Measurements from ENCODE around the gene CARF. TPM values are rescaled to one million over a fixed set of nuclear protein-coding genes. Genes with fewer than 3 reads are reported as not detected.
"Not testable (repeated sequence)": the region's sequence is repeated elsewhere in the genome, so short reads cannot be mapped to it uniquely, and the experiment has no call there.

CARF gene
- polyA plus RNA-seq, 1 donor, result 8.1 TPM

DNA sequence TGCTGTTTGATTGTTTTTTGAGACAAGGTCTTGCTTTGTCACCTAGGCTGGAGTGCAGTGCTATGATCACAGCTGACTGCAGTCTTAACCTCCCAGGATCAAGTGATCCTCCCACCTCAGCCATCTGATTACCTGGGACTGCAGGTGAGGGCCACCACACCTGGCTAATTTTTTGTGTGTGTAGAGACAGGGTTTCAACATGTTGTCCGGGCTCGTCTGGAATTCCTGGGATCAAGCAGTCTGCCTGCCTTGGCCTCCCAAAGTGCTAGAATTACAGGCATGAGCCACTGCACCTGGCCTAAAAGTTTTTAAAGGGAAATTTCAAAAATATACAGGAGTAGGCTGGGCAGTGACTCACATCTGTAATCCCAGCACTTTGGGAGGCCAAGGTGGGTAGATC, 22.4 kb downstream of the CARF start:
- DNase-seq, result no peak

DNA sequence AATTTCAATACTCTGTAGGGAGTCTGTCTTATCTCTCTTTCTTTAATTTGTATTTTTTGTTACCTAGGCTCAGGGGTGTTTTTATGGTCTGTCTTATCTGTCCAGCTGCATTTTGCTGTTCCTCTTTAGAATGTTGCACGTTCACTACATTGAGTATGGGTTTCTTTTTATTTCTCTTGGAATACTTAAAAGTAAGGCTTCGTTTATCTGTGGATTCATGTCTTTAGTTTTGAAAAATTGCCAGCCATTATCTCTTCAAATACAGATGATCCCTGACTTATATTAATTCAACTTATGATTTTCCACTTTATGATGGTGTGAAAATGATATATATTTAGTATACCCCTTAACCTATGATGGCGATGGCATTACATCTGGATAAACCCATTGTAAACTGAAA, 26.9 kb downstream of the CARF start:
- no peak for DNase-seq

DNA sequence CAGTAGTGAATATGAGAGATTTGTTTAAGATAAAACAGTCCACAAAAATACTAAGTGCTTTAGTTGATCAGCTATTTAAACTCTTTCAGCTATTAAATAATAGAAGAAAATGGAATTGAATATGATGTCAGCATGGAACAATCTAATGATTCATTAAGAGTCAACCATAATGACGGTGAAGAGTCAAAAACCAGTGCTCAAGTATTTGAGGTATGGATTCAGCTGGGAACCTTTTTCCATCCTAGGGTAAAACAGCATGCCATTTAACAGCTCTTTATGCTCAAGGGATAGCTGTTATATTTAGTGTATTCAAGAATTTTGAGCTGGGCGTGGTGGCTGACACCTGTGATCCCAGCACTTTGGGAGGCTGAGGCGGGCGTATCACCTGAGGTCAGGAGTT, 29.7 kb downstream of the CARF start:
- no peak for DNase-seq

DNA sequence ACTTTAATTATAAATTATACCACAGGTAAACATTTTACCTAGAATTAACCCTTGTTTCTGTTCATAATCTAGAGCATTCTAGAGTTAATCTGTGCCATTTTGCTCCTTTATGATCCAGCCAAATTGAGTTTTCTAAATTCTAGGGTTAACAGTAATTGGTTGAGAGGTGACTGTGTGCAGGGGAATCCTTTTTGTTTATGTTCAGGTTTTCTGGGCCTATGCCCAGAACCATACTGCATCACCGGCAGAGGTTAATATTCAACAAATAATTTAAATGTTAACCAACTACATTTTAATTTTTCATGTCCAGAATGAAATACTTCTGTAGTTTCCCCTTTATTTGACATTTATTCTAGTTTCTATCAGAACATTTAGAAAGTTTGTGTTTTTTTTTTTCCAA, 32.3 kb downstream of the CARF start:
- no peak for DNase-seq

DNA sequence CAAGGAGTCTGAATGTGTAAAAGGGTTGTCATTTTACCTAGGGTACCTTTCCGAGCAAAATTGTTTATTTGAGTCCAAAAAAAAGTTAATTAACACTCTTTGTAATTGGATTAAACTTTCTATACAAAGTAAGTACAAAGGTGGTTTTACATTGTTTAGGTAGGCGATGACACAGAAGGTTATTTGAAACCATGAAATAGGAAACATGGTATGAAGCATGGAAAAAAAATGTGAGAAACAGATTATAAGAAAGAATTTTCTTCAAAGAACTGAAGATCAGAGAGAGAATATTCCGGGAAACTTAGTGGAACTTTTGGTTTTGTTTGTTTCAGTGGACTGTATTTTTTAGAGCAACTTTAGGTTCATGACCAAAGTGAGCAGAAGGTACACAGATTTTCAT, 32.7 kb downstream of the CARF start:
- DNase-seq, result no peak

DNA sequence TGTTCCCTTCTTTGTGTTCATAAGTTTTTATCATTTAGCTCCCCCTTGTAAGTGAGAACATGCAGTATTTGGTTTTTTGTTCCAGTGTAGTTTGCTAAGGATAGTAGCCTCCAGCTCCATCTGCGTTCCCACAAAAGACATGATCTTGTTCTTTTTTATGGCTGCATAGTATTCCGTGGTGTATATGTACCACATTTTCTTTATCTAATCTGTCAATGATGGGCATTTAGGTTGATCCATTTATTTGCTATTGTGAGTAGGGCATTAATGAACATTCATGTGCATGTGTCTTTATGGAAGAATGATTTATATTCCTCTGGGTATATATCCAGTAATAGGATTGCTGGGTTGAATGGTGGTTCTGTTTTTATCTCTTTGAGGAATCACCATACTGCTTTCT, 33.4 kb downstream of the CARF start:
- no peak for DNase-seq

DNA sequence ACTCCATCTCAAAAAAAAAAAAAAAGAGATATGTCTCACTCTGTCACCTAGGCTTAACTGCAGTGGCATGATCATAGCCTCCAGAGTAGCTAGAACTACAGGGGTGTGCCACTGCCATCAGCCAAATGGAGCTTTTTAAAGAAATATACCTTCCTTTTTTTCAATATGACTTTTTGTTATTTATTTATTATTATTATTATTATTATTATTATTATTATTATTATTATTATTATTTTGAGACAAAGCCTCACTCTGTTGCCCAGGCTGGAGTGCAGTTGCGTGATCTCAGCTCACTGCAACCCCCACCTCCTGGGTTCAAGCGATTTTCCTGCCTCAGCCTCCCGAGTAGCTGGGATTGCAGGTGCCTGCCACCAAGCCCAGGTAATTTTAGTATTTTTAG, 37.3 kb downstream of the CARF start:
- DNase-seq, result not testable (repeated sequence)

DNA sequence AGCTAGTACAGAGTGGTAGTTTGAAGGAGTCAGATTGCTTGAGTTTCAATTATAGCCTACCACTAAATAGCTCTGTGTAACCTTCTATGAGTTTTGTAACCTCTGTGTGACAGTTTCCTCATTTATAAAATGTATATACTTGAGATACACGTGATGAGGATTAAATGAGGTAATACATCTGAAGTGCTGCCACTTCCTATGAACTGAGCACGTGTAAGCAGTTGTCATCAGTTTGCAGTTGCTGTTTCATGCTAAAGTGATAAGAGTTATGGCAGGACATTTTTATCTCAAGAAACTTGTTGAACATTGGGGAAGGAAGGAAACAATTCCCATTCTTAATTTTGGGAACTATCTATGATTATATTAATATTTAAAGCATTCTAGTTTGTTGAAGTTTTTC, 38.5 kb downstream of the CARF start:
- DNase-seq, result no peak

DNA sequence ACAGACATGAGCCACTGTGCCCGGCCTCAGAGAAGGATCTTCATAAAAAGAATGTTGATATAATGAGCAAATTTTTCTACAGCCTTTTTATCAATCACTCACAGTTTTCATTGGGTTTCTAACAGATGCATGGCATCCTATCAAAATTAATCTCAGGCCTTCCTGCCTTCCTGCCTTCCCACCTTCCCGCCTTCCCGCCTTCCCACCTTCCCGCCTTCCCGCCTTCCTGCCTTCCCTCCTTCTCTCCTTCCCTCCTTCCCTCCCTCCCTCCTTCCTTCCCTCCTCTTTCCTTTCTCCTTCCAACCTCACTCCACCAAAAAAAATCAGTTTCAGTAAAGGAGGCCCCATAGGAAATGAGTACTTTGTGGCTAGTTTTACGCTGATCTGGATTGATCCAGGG, 48.4 kb downstream of the CARF start:
- DNase-seq, result no peak

DNA sequence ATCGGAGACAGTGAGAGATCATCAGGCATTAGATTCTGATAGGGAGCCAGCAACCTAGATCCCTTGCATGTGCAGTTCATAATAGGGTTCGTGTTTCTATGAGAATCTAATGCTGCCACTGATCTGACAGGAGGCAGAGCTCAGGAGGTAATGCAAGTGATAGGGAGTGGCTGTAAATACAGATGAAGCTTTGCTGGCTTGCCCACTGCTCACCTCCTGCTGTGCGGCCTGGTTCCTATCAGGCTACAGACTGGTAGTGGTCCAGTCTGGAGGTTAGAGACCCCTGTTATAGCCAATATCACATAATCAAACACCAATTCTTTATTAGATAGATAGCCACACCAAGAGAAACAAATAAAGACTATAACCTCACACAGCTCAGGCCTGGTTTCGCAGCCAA, 51.6 kb downstream of the CARF start:
- no peak for DNase-seq

DNA sequence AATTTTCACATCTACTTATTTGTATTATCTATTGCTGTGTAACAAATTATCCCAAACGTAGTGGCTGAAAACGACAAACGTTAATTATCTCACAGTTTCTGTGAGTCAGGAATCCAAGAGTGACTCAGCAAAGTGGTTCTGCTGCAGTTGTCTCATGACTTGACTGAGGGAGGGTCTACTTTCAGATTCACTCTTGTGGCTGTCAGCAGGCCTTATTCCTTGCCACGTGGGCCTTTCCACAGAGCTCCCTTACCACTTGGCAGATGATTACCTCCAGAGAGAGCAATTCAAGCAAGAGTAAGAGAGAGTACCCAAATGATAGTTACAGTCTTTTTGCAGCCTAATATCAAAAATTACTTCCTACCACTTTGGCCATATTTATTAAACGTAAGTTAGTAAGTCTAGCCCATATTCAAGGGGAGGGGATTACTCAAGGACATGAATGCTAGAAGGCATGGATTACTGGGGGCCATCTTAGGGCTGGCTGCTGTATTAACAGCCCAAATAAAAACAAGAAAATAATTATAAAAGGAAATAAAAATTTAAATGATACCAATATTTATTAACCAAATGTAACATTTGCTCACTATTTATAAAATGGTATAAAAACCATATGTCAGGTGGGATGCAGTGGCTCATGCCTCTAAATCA, 53.9 kb downstream of the CARF start:
- peak; percentile 0 for DNase-seq

DNA sequence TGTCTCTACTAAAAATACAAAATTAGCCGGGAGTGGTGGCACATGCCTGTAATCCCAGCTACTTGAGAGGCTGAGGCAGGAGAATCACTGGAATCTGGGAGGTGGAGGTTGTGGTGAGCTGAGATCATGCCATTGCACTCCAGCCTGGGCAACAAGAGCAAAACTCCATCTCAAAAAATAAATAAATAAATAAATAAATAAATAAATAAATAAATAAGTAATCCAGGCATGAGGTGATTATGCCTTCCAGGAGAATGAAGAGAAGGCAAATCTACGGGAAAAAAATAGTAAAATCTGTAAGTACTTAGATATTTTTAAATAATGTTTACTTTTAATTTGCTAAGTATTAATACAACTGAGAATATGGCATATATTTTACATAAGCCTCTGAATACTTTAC, 57.3 kb downstream of the CARF start:
- not testable (repeated sequence) for DNase-seq

DNA sequence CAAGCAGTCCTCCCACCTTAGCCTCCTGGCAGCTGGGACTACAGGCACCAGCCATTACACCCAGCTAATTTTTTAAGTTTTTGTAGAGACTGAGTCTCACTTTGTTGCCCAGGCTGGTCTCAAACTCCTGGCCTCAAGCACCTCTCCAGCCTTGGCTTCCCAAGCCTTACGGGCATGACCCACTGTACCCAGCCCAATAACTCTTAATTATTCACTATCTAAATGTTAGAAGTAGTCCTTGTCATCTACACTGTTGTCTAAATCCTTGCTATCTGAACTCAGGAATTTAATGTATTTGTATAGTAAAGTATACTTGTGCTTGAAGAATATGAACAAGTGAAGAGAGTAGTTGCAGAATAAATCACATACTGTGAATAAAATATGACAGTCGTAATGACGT, 64.7 kb downstream of the CARF start:
- no peak for DNase-seq

DNA sequence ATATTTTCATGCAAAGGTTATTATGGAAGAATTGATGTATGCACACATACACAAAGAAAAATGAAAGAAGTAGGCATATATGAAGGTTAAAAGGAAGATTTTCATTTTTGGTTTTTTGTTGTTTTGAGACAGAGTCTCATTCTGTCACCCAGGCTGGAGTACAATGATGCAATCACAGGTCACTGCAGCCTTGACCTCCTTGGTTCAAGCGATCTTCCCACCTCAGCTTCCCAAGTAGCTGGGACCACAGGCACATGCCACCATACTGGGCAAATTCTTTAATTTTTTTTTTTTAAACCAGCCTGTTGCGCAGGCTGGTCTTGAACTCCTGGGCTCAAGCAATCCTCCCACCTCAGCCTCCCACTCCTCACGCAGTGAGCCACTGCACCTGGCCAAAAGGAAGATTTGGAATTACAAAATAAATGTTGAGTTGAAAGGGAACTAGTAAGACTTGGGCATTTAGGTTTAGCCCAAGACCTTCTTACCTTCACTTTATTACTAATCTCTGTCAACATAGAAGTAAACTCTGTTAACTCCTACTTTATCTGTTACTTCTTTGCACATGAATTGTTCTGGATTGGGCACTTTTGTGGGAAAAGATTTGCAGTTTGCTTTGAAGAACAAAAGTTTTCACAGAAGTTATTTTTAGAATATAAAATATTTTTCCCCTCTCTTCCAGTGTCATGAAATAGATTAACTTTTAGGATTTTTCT, 70.9 kb downstream of the CARF start:
- DNase-seq, result no peak

DNA sequence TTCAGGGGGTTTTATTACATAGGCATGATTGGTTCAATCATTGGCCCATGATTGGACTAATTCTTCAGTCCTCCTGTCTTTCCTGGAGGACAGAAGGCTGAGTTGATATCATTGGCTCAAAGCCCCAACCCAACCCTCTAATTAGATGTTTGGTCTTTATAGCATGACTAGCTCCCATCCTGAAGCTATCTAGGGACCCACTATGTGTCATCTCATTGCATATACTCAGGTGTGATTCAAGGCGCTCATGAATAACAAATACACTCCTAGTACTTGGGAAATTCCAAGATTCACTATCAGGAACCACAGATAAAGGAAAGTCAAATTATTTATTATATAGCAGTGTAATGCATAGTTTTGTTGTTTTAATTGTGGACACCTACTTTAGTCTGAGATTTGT, 77.7 kb downstream of the CARF start:
- DNase-seq, result no peak

DNA sequence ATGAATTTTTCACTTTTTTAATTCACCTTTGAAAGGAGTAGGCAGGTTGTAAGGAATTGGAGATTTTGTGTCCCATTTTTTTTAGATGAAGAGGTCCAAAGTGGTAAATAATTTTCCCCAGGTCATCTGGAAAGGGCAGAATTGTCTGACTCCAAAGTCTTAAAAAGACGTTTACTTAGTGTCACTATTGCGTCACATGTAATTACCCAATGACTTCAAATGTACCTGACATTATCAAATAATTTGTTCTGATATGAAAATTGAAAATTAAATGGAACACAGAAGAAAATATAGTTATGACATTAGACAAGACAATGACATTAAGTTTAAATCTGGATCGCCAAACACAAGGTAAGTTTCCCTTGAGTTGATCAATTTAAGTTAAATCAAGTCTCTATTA, 78.4 kb downstream of the CARF start:
- DNase-seq, result no peak

DNA sequence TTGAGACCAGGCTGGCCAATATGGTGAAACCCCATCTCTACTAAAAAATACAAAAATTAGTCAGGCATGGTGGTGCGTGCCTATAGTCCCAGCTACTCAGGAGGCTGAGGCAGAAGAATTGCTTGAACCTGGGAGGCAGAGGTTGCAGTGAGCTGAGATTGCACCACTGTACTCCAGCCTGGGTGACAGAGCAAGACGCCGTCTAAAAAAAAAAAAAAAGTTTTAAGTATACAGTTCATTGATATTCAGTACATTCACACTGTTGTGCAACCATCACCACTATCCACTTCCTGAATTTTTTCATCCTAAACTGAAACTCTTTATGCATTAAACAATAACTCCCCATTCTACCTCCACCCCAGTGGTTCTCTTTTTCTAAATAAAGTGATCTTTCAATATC, 85.0 kb downstream of the CARF start:
- DNase-seq, result not testable (repeated sequence)

DNA sequence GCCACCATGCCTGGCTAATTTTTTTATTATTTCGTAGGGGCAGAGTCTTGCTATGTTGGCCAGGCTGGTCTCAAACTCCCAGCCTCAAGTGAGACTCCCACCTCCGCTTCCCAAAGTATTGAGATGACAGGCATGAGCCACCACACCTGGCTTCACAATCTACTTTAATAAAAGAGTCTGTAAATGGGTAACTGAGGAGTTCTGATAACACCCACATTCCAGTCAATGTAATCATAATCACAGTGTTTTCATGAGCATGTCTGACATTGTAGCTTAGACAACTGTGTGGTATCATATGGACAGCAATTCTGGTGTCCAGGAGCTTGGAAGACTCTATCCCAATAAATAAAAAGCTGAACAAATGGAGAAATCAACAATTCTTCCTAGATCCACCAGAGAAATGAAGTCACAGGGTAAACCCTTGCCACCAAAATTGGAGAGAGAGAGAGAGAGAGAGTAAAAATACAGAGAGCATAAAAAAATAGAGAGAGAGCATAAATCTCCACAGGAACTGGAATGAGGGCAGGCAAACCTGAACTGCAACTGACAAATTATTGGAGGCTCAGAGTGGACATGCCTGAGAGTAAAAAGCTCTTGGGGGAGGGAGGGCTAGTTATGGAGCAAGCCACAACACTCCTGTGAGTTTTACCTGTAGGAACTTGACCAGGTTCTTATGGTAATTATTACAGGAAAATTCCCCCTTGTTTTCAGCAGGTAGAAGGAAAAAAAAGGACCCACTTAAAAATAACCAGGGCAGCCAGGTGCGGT, 90.2 kb downstream of the CARF start:
- no peak for DNase-seq

DNA sequence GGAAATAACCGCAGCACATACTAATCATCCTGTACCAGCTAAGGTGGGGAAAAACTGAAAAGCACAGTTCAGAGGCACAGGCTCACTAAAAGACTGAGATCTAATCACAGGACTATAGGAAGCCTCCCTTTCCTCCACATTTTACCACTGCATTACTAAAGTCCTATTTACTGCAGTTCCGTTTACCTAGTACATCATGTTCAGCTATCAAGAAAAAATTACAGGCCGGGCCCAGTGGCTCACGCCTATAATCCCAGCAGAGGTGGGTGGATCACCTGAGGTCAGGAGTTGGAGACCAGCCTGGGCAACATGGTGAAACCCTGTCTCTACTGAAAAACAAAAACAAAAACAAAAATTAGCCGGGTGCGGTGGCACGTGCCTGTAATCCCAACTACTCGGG, 91.6 kb downstream of the CARF start:
- no peak for DNase-seq

DNA sequence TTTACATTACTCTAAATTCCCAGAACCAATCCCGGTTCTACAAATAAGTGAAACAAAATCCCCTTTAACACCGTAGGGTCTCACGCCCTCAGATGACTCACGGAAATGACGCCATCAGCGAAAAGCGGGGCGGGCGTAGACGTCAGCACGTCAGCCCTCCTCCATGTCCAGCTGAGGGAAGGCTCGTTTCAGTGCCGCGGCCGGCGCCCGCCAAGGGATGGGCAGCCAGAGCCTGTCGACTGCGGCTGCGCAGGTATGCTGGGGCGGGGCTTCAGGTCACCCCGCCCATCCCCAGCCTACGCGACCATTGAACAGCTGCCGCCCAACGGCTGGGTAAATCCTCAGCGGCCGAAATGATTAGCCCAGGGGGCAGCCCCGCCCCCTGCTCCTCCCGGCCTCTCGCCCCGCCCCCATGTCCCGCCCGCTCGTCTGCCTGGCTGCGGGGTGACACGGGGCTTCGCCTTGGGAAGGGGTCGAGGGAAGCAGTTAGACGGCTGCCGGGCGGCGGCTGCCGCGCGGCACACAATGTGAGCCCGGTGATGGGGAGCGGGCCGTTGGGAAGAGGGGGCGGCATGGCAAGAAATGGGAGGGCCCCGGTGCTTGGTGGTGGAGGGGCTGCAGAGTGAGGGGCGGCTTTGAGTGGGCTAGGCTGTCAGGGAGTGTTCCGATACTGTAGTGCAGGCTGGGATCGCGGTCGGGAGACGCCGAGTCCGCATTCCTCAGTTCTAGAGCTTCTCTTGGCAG, 102.6 kb downstream of the CARF start, which contains the start of gene NBEAL1:
NBEAL1 (plus strand) TSS at position 420 of the 744 bp plus-strand sequence. CDS start 1,510 bp downstream, outside the sequence.
- peak; percentile 99 for DNase-seq

DNA sequence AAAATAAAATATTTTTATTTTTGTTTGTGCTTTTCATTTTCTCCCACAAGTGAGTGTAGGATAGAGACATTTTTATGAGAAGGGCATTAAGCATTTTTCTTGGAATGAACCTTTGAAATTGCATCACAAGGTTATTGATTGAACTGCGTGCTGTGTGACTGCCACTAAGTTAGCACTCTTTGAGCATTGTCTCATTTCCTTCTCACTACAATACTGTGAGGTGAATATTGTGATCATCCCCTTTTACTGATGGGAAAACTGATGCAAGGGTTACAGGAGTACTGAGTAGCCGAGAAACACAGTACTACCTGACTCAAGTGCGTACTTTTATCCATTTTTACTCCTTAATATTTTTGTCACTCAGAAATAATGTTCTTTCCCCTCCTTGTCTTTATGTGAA, 104.6 kb downstream of the CARF start:
- no peak for DNase-seq

DNA sequence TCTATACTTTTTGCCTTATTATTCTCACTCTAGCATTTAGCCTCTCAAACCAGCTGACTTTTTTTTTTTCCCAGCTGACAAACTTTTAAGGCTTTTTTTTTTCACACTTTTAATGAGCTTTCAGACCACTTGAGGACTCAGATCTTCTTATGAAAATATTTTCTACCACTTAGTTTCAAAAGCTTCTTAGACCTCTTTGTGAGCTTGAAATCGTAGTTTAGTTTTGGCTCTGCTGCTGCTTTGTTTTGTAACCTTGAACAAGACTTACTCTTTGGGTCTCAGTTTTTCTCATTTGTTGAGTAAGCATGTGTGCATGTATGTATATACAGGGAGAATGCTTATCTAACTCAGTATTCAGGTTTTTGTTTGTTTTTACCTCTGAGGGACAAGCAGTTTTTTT, 106.1 kb downstream of the CARF start:
- peak; percentile 18 for DNase-seq

DNA sequence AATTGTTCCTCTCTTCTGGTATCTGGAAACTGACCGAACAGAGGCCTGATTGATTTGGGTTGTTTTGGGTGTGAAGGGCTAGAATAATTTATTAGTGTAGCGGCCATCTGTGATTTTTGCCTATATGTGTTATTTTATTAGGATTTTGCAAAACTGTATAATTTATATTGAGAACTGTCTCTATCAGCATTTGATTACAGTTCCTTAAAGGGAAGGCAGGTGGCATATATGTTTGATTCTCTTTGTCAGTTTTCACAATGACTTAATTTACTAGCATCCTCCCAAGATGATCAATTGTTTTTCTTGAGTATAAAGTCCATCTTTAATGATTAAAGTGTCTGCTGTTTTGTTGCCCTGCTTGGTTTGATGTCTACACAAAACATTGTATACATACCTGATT, 107.1 kb downstream of the CARF start:
- no peak for DNase-seq

All from hindlimb muscle (tissue), 1 donor.